HG03060 (cell line): ENCODE measurements around the gene RIN2.

Experiments used
- ATAC-seq: cut with Tn5 transposase; IDR thresholded peaks from one replicate; pipeline ENCODE4 v1.9.1; 2021; ENCODE audit warnings: low read depth, moderate number of reproducible peaks; ENCODE audit not compliant: unreplicated experiment

Gene RIN2

GRCh38 chr20:19760371-19760721 is 2.3 kb downstream of the RIN2 start:
- no peak for ATAC-seq

DNA sequence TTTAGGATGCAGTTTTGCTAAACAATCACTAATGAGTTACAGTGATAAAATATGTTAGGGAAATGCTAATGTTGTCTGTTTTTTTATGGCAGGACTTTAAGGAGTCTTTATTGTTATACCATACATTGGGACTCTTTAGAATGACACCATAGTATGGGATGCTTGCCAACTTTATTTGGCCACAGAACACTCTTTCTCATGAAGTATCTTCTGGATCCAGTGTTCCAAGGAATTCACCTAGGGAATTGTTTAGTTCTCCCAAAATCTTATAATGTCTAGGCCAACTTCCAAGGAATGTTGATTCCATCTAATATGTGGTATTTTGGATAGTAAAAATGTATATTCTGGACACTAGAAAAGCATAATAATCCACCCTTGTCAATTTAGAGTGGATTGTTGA is 3.3 kb downstream of the RIN2 start:
- no peak for ATAC-seq

DNA sequence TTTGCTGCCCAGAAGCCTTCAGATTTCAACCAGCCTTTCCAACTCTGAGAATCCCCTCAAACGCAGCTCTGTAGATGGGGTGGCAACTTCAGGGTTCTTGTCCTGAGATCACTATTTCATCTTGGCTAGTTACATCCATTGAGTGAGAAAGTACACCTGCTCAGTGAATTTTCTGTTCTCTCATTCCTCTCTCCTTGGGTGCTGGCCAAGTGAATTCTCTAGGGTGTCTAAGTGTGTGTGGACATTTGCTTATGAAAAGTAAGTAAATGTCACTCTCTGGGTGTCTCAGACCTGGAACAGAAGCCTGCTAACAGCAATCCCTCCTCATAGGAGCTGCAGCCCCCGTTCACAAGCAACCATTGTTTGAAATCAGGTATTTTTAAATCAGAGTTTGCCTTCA is 3.8 kb downstream of the RIN2 start:
- ATAC-seq, result no peak

DNA sequence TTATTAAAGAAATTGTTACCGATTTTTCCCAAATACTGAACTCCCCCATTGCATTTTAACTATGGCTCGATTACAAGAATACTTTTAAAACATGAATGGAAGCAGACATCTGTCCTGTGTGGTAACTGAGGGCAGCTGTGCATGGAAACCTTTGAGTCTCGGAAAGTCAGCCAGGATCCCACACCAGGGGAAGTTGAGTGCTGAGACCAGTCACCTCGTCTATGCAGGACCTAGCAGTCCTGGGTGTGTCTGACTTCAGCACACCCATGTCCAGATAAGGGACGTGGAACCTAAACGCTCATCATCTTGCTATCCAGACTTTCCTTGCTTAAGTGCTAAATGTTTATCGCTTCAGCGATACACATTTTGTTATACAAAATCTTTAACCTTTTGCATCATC is 6.1 kb downstream of the RIN2 start:
- no peak for ATAC-seq

GRCh38 chr20:19765266-19765665 is 7.2 kb downstream of the RIN2 start:
- ATAC-seq, result no peak

GRCh38 chr20:19765913-19766312 is 7.9 kb downstream of the RIN2 start:
- ATAC-seq, result no peak

DNA sequence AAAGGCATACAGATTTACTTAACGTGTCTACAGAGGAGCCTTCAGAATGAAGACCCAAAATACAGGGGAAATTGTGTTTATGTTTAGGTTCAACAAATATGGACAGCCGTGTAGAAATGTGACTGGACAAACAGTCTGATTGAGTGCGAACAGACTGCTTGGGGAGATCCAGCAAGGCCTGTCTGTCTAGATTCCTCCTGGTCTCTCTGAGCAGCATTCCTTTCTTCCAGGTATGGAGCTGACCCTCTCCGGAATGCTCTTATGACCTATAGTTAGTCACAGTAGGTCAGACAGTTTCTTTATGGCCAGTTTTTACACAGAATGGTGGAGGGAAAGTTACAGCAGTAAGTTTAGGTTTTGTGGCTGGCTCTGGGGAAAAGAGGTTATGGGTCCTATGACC is 9.0 kb downstream of the RIN2 start:
- ATAC-seq, result no peak

GRCh38 chr20:19768325-19768842 is 10.3 kb downstream of the RIN2 start:
- no peak for ATAC-seq

DNA sequence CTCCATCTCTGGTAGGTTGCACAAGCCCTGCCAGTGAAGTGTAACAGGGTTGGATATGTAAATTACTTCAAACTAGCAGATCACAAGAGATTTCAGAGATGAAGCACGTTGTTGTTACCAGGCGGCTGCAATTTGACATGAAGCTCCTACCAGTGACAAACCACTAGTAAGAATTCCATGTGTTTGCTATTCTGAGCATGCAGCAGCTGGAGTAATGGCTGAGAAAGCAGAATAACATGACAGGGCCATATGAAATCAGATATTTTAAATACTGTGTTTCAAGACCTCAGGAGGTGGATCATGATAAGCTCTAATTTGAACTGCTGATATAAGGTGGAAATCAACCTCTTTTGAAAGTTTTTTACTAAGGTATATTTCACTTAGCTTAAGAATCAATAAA is 11.4 kb downstream of the RIN2 start:
- ATAC-seq, result no peak

DNA sequence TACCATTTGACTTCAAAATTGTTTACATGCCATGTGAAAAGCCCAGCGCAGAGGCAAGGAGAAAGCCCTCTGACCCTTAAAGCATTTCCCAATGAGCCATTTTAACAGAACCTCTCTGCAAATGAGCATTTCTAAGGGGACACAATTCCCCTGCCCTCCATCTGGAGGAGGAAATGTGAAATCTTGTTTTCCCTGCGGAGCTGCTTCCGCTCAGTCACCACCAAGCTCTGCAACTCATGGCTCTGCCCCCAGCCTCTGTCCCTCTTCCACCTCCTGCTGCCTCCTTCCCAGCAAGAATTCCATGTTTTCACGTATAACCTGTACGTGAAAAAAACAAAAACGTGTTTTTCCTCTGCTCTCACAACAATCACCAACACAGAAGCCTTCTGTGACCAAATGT is 12.3 kb downstream of the RIN2 start:
- ATAC-seq, result no peak

GRCh38 chr20:19771031-19771430 is 13.0 kb downstream of the RIN2 start:
- ATAC-seq, result no peak

GRCh38 chr20:19773471-19773870 is 15.4 kb downstream of the RIN2 start:
- ATAC-seq, result no peak

GRCh38 chr20:19774135-19774933 is 16.3 kb downstream of the RIN2 start:
- no peak for ATAC-seq

GRCh38 chr20:19775353-19776253 is 17.5 kb downstream of the RIN2 start:
- no peak for ATAC-seq

- ATAC-seq, result no peak
Measured at GRCh38 chr20:19777315-19777714, 19.3 kb downstream of the RIN2 start.

- ATAC-seq, result no peak
Measured at GRCh38 chr20:19777981-19778380, 19.9 kb downstream of the RIN2 start.

- ATAC-seq, result no peak
Measured at GRCh38 chr20:19778404-19778803, 20.3 kb downstream of the RIN2 start.

GRCh38 chr20:19779634-19780033 is 21.6 kb downstream of the RIN2 start:
- ATAC-seq, result peak; percentile 75

DNA sequence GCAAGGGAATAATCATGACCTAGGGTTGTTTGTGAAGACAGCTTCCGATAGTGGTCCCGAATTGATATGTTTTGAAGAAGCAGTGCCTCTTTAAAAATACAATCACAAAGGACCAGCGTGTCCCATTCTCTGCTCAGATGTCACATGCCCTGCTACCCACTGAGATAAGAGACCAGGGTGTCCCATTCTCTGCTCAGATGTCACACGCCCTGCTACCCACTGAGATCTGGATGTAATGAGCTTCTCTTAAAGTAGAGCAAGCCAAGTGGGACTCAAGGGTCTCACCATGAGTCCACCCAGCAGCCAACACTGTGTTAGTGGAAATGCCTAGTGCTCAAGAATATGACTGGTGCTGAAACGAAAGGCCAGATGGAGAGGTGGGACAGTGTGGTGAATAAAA is 22.2 kb downstream of the RIN2 start:
- no peak for ATAC-seq

- no peak for ATAC-seq
Measured at GRCh38 chr20:19781235-19781634, 23.2 kb downstream of the RIN2 start.

GRCh38 chr20:19782669-19783068 is 24.6 kb downstream of the RIN2 start:
- no peak for ATAC-seq

- no peak for ATAC-seq
Measured at GRCh38 chr20:19783966-19784401, 25.9 kb downstream of the RIN2 start.
